Cardiac fibroblast (primary cell): ENCODE data around the gene ATF4.
A peak's percentile ranks its signal among the peaks of the same experiment; 100 is the strongest.

Experiments used
- DNase-seq, 2 donors: peaks; one replicate each; pipeline versions ENCODE4 v3.0.0 to v3.0.0-alpha.2; 2010; ENCODE audit warnings: low read depth in 2 of 2
- H3K4me3 ChIP-seq, 2 donors: replicated peaks in 1 of 2; 1 replicate in 1 of 2; 2 replicates in 1 of 2; pipeline ENCODE4 v1.5.1; 2011; ENCODE audit warnings: low read depth in 2 of 2, low read length in 2 of 2, mild to moderate bottlenecking in 2 of 2, moderate library complexity in 1 of 2
- TF ChIP-seq, protein P1 (sequence below): IDR thresholded peaks from one replicate; pipeline ENCODE4 v1.5.1; 2011; ENCODE audit warnings: low read depth, mild to moderate bottlenecking, low read length, inconsistent platforms

The ATF4 gene

DNA sequence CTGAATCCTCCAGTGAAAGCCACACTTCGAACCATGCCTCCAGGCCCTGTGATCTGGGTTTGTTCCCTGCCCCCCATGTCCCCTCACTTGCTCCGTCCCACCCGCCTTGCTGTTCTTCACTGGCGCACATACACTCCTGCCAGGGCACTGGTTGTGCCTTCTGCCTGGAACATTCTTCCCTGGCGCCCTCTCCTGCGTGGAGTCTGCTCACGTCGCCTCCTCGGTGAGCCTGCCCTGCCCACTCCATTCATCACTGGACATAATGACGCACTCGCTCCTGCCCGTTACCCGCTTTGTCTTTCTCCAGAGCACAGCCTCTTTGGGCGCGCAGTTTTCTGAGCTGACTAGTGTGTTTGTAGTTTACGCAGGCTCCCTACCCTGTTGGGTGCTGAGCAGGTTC, 39.3 kb upstream of the ATF4 start:
- no peak overlapping the region for H3K4me3 ChIP-seq
- TF ChIP-seq, protein P1, sequence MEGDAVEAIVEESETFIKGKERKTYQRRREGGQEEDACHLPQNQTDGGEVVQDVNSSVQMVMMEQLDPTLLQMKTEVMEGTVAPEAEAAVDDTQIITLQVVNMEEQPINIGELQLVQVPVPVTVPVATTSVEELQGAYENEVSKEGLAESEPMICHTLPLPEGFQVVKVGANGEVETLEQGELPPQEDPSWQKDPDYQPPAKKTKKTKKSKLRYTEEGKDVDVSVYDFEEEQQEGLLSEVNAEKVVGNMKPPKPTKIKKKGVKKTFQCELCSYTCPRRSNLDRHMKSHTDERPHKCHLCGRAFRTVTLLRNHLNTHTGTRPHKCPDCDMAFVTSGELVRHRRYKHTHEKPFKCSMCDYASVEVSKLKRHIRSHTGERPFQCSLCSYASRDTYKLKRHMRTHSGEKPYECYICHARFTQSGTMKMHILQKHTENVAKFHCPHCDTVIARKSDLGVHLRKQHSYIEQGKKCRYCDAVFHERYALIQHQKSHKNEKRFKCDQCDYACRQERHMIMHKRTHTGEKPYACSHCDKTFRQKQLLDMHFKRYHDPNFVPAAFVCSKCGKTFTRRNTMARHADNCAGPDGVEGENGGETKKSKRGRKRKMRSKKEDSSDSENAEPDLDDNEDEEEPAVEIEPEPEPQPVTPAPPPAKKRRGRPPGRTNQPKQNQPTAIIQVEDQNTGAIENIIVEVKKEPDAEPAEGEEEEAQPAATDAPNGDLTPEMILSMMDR, result no peak
- DNase-seq, result no peak

DNA sequence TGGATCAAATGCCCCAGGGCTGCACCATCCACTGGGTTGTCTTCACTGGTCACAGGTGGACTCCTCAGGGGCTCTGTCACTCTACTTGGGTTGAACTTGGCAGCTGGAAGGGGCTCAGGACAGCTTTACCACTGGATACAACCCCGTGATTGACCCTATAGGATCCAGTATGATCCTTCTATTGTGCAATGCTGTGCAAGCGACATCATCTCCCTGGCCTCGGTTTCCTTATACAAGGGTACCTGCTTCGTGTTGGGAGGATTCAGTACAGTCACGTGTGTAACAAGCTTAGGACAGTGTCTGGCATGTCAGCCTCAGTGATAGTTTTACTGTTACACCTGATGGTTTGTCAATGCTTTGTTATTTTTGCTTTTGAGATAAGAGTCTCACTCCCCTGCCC, 38.8 kb upstream of the ATF4 start:
- TF ChIP-seq, protein P1, result no peak
- DNase-seq, result no peak
- no peak overlapping the region for H3K4me3 ChIP-seq

DNA sequence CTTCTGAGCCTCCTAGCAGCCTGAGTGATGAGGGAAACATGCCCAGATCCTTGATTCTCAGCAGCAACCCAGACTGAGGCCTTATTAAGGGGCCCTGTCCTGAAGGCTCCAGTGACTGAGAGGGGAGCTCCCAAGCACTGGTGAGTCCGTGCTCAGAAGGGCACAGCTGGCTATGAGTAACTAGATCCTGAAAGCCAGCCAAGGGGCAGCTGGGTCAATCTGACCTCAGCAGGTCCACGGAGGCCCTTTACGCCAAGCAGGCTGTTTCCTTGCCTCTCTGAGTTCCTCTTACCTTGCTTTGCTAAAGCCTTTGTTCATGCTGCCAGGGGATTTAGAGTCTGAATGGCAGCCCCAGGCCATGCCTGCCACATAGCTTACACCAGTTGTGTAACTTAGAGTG, 37.6 kb upstream of the ATF4 start:
- no peak overlapping the region for H3K4me3 ChIP-seq
- TF ChIP-seq, protein P1, result no peak
- DNase-seq, result peak in 1 of 2 donors; percentile 49

DNA sequence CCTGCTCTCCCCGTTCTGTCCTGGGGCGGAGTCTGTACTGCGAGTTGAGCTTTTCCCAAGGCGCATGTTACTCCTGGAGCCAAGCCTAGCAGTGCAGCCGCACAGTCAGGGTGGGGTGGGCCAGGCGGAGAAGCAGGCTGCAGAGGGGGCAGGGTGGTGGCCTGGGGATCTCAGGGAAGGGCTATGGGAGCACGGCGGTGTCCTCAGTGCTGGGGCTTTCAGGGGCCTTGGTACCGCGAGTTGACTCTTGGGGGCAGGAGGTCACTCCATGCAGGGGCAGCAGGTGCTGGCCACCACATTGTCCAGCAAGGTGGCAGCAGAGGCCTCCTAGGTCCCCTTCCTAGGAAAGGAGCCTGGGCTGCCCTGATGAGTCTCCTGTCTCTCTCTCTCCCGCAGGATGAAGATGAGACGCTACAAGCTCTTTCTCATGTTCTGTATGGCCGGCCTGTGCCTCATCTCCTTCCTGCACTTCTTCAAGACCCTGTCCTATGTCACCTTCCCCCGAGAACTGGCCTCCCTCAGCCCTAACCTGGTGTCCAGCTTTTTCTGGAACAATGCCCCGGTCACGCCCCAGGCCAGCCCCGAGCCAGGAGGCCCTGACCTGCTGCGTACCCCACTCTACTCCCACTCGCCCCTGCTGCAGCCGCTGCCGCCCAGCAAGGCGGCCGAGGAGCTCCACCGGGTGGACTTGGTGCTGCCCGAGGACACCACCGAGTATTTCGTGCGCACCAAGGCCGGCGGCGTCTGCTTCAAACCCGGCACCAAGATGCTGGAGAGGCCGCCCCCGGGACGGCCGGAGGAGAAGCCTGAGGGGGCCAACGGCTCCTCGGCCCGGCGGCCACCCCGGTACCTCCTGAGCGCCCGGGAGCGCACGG, 33.2 kb upstream of the ATF4 start:
- TF ChIP-seq, protein P1, result no peak
- no peak overlapping the region for H3K4me3 ChIP-seq
- DNase-seq, result no peak

DNA sequence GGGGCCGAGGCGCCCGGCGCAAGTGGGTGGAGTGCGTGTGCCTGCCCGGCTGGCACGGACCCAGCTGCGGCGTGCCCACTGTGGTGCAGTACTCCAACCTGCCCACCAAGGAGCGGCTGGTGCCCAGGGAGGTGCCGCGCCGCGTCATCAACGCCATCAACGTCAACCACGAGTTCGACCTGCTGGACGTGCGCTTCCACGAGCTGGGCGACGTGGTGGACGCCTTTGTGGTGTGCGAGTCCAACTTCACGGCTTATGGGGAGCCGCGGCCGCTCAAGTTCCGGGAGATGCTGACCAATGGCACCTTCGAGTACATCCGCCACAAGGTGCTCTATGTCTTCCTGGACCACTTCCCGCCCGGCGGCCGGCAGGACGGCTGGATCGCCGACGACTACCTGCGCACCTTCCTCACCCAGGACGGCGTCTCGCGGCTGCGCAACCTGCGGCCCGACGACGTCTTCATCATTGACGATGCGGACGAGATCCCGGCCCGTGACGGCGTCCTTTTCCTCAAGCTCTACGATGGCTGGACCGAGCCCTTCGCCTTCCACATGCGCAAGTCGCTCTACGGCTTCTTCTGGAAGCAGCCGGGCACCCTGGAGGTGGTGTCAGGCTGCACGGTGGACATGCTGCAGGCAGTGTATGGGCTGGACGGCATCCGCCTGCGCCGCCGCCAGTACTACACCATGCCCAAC, 32.4 kb upstream of the ATF4 start:
- DNase-seq, result no peak
- no peak overlapping the region for H3K4me3 ChIP-seq
- TF ChIP-seq, protein P1, result no peak

DNA sequence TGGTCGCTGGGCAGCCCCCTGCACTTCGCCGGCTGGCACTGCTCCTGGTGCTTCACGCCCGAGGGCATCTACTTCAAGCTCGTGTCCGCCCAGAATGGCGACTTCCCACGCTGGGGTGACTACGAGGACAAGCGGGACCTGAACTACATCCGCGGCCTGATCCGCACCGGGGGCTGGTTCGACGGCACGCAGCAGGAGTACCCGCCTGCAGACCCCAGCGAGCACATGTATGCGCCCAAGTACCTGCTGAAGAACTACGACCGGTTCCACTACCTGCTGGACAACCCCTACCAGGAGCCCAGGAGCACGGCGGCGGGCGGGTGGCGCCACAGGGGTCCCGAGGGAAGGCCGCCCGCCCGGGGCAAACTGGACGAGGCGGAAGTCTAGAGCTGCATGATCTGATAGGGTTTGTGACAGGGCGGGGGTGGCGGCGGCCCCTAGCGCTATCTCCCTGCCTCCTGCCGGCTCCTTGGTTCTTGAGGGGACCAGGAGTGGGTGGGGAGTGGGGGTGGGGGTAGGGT, 31.7 kb upstream of the ATF4 start:
- H3K4me3 ChIP-seq, result no peak overlapping the region
- TF ChIP-seq, protein P1, result no peak
- DNase-seq, result no peak
